Upper lobe of left lung (tissue), 4 donors: ENCODE results near the gene CSTF2.

ENCODE experiments used
- CTCF ChIP-seq, 6 experiments: fragments of 450-650 bp in 4 of 6; fragments of 200-600 bp in 2 of 6; sonication (generic) in 2 of 6; IDR thresholded peaks; one replicate each; pipeline ENCODE4 v1.5.1; 2016 to 2019; ENCODE audit warnings: antibody characterized with exemption in 6 of 6
- POLR2A ChIP-seq, 4 donors: fragments of 450-650 bp; IDR thresholded peaks; one replicate each; pipeline ENCODE4 v1.5.1; 2016 to 2017; ENCODE audit warnings: antibody characterized with exemption in 4 of 4, mild to moderate bottlenecking in 2 of 4
- POLR2AphosphoS5 ChIP-seq, 2 donors: sonication (generic); formaldehyde crosslinking; IDR thresholded peaks; one replicate each; pipeline ENCODE4 v1.5.1; 2017; ENCODE audit warnings: antibody characterized with exemption in 2 of 2

GRCh38 chrX:100797359-100797758, 22.8 kb upstream of the CSTF2 start:
- TF ChIP-seq POLR2A (IDR thresholded peaks at IDR 0.05) (no peak), CTCF (IDR thresholded peaks at IDR 0.05) (no peak), POLR2AphosphoS5 (IDR thresholded peaks at IDR 0.05) (no peak)
